Gastroesophageal sphincter (tissue), 4 donors: ENCODE measurements around the gene KCNAB1. TPM values are rescaled to one million over a fixed set of nuclear protein-coding genes. Genes with fewer than 3 reads are reported as not detected.

Experiments
- ATAC-seq: fragments of 150-250 bp; one replicate; pipeline ENCODE4 v1.9.1; 2016; ENCODE audit warnings: mild to moderate bottlenecking, moderate library complexity
- H3K27ac ChIP-seq, 4 donors: fragments of 200-600 bp; sonication (generic) in 3 of 4; 1 replicate in 3 of 4; 2 replicates in 1 of 4; pipeline ENCODE4 v1.5.1; 2016 to 2019
- H3K27me3 ChIP-seq: fragments of 200-600 bp; sonication (generic); one replicate; pipeline ENCODE4 v1.5.1; 2019
- H3K36me3 ChIP-seq, 2 donors: fragments of 200-600 bp; sonication (generic); one replicate each; pipeline ENCODE4 v1.5.1; 2019; ENCODE audit warnings: control low read depth in 1 of 2
- H3K4me1 ChIP-seq, 3 donors: fragments of 200-600 bp; sonication (generic); 1 replicate in 2 of 3; 2 replicates in 1 of 3; pipeline ENCODE4 v1.5.1; 2016 to 2019; ENCODE audit warnings: control low read depth in 2 of 3
- H3K4me3 ChIP-seq, 2 donors: fragments of 200-600 bp; sonication (generic); one replicate each; pipeline ENCODE4 v1.5.1; 2019; ENCODE audit warnings: mild to moderate bottlenecking in 1 of 2, moderate library complexity in 1 of 2
- H3K9me3 ChIP-seq, 3 donors: fragments of 200-600 bp; sonication (generic); one replicate each; pipeline ENCODE4 v1.5.1; 2017 to 2019; ENCODE audit warnings: control low read depth in 2 of 3
- CTCF ChIP-seq, 4 experiments: fragments of 200-600 bp in 2 of 4; fragments of 450-650 bp in 2 of 4; sonication (generic) in 1 of 4; IDR thresholded peaks; one replicate each; pipeline ENCODE4 v1.5.1; 2017 to 2019; ENCODE audit warnings: antibody characterized with exemption in 4 of 4, mild to moderate bottlenecking in 2 of 4, moderate library complexity in 2 of 4
- EP300 ChIP-seq: sonication (generic); formaldehyde crosslinking; IDR thresholded peaks from one replicate; pipeline ENCODE4 v1.6.1; 2017; ENCODE audit warnings: antibody characterized with exemption, mild to moderate bottlenecking
- POLR2A ChIP-seq, 2 donors: fragments of 450-650 bp; IDR thresholded peaks; one replicate each; pipeline ENCODE4 v1.6.1; 2017; ENCODE audit warnings: antibody characterized with exemption in 2 of 2, mild to moderate bottlenecking in 2 of 2, moderate library complexity in 1 of 2
- POLR2AphosphoS5 ChIP-seq: sonication (generic); formaldehyde crosslinking; IDR thresholded peaks from one replicate; pipeline ENCODE4 v1.6.1; 2017; ENCODE audit warnings: antibody characterized with exemption
- WGBS, 2 donors: methylation state at CpG; one replicate each; pipeline ENCODE4 v1.1.5; 2018; ENCODE audit warnings: low coverage in 1 of 2; 5-methylcytosine and 5-hydroxymethylcytosine counted together
- total RNA-seq, 4 donors: library from RNA; depleted of rRNA; stranded (reverse); fragments of >200 nt; gene quantifications; one replicate each; pipeline ENCODE4 v1.1.0, GENCODE V29; 2016

The KCNAB1 gene
- total RNA-seq, 4 donors from 2014 or later, result 0.31 to 6.3 (median 1.9) TPM

- no peaks in the 10 kb centered on the region for H3K4me1 ChIP-seq
- no peaks in the 10 kb centered on the region for H3K9me3 ChIP-seq
- H3K4me3 ChIP-seq, result no peak overlapping the region
- no peak overlapping the region for H3K27ac ChIP-seq
- ATAC-seq, result no peak
- WGBS, 2 donors, result 69 to 71% methylated on average over 3 to 4 of the region's 4 CpGs
- no peaks in the 10 kb centered on the region for H3K27me3 ChIP-seq
- TF ChIP-seq EP300, result no peak
- TF ChIP-seq POLR2A (IDR thresholded peaks at IDR 0.05), result no peak
- no peak for TF ChIP-seq CTCF (IDR thresholded peaks at IDR 0.05)
- no peak for TF ChIP-seq POLR2AphosphoS5
- H3K36me3 ChIP-seq, result no peaks in the 10 kb centered on the region
Measured at GRCh38 chr3:156256256-156256655, 135.9 kb downstream of the KCNAB1 start.

- H3K4me3 ChIP-seq, result no peak overlapping the region
- H3K36me3 ChIP-seq, result no peaks in the 10 kb centered on the region
- no peaks in the 10 kb centered on the region for H3K9me3 ChIP-seq
- H3K27ac ChIP-seq, result no peak overlapping the region
- no peaks in the 10 kb centered on the region for H3K27me3 ChIP-seq
- no peaks in the 10 kb centered on the region for H3K4me1 ChIP-seq
- no peak for ATAC-seq
- TF ChIP-seq POLR2AphosphoS5, result no peak
- no peak for TF ChIP-seq CTCF (IDR thresholded peaks at IDR 0.05)
- TF ChIP-seq POLR2A (IDR thresholded peaks at IDR 0.05), result no peak
- TF ChIP-seq EP300, result no peak
Measured at GRCh38 chr3:156256945-156257344, 136.6 kb downstream of the KCNAB1 start.

GRCh38 chr3:156258301-156258700, 137.9 kb downstream of the KCNAB1 start:
- no peaks in the 10 kb centered on the region for H3K27me3 ChIP-seq
- no peak overlapping the region for H3K4me3 ChIP-seq
- no peaks in the 10 kb centered on the region for H3K9me3 ChIP-seq
- TF ChIP-seq EP300 (no peak), CTCF (IDR thresholded peaks at IDR 0.05) (no peak), POLR2A (IDR thresholded peaks at IDR 0.05) (no peak), POLR2AphosphoS5 (no peak)
- ATAC-seq, result no peak
- no peak overlapping the region for H3K27ac ChIP-seq
- H3K4me1 ChIP-seq, result no peaks in the 10 kb centered on the region
- no peaks in the 10 kb centered on the region for H3K36me3 ChIP-seq
- WGBS, 2 donors, result 50 to 72% methylated on average over 1 to 2 of the region's 2 CpGs

- no peak for TF ChIP-seq POLR2AphosphoS5
- 68 to 90% methylated on average over 1 to 5 of the region's 5 CpGs for WGBS, 2 donors
- Histone ChIP-seq H3K27me3 (no peaks in the 10 kb centered on the region), H3K27ac (no peak overlapping the region), H3K9me3 (no peaks in the 10 kb centered on the region), H3K36me3 (no peaks in the 10 kb centered on the region), H3K4me3 (no peak overlapping the region), H3K4me1 (no peaks in the 10 kb centered on the region)
- no peak for ATAC-seq
Measured at GRCh38 chr3:156259896-156260295, 139.5 kb downstream of the KCNAB1 start.

GRCh38 chr3:156260331-156260730, 140.0 kb downstream of the KCNAB1 start:
- no peaks in the 10 kb centered on the region for H3K9me3 ChIP-seq
- no peak for ATAC-seq
- H3K36me3 ChIP-seq, result no peaks in the 10 kb centered on the region
- WGBS, 2 donors, result 77 to 80% methylated on average over 1 of the region's 1 CpG
- H3K4me3 ChIP-seq, result no peak overlapping the region
- TF ChIP-seq CTCF (IDR thresholded peaks at IDR 0.05) (no peak), POLR2AphosphoS5 (no peak), EP300 (no peak), POLR2A (IDR thresholded peaks at IDR 0.05) (no peak)
- no peaks in the 10 kb centered on the region for H3K4me1 ChIP-seq
- H3K27me3 ChIP-seq, result no peaks in the 10 kb centered on the region
- H3K27ac ChIP-seq, result no peak overlapping the region

GRCh38 chr3:156264771-156265170, 144.4 kb downstream of the KCNAB1 start:
- H3K4me3 ChIP-seq, result no peak overlapping the region
- H3K36me3 ChIP-seq, result no peaks in the 10 kb centered on the region
- H3K27ac ChIP-seq, result no peak overlapping the region
- H3K4me1 ChIP-seq, result no peaks in the 10 kb centered on the region
- H3K9me3 ChIP-seq, result no peaks in the 10 kb centered on the region
- ATAC-seq, result no peak
- no peak for TF ChIP-seq CTCF (IDR thresholded peaks at IDR 0.05)
- TF ChIP-seq POLR2AphosphoS5, result no peak
- no peak for TF ChIP-seq POLR2A (IDR thresholded peaks at IDR 0.05)
- TF ChIP-seq EP300, result no peak
- 86 to 95% methylated on average over 1 of the region's 1 CpG for WGBS, 2 donors
- no peaks in the 10 kb centered on the region for H3K27me3 ChIP-seq
